SIG-M5 treated with dmso at 0.1 percent for 504 hours (cell line): ENCODE results near the gene TP73.
A peak's percentile ranks its signal among the peaks of the same experiment; 100 is the strongest.

Experiments used
- DNase-seq: peaks from one replicate; lab custom pipeline; 2025; ENCODE audit not compliant: unreplicated experiment; lab: John Stamatoyannopoulos, UW

Gene TP73

GRCh38 chr1:3759796-3760195 lies 107.5 kb downstream of the TP73 start:
- DNase-seq, result no peak

- no peak for DNase-seq
Measured at GRCh38 chr1:3761296-3762010, 109.1 kb downstream of the TP73 start.

- no peak for DNase-seq
Measured at GRCh38 chr1:3762151-3762872, 110.0 kb downstream of the TP73 start.

- no peak for DNase-seq
Measured at GRCh38 chr1:3762873-3763228, 110.5 kb downstream of the TP73 start.

- DNase-seq, result no peak
Measured at GRCh38 chr1:3763351-3764125, 111.2 kb downstream of the TP73 start.

- no peak for DNase-seq
Measured at GRCh38 chr1:3767328-3767925, 115.1 kb downstream of the TP73 start.

GRCh38 chr1:3768811-3769390 lies 116.6 kb downstream of the TP73 start:
- no peak for DNase-seq

GRCh38 chr1:3770047-3770765 lies 117.9 kb downstream of the TP73 start:
- DNase-seq, result no peak

- no peak for DNase-seq
Measured at GRCh38 chr1:3771108-3772026, 119.1 kb downstream of the TP73 start.

GRCh38 chr1:3772027-3772714 lies 119.9 kb downstream of the TP73 start:
- peak; percentile 78 for DNase-seq

GRCh38 chr1:3772715-3773571 lies 120.6 kb downstream of the TP73 start, which contains the start of gene SMIM1:
Gene SMIM1, plus strand, starts transcription at chr1:3772749. Its CDS starts 2,625 bp downstream, at chr1:3775374.
- no peak for DNase-seq

- DNase-seq, result no peak
Measured at GRCh38 chr1:3773572-3774275, 121.4 kb downstream of the TP73 start.

GRCh38 chr1:3774276-3774945 lies 122.1 kb downstream of the TP73 start:
- DNase-seq, result no peak

- no peak for DNase-seq
Measured at GRCh38 chr1:3774946-3775489, 122.7 kb downstream of the TP73 start.

- DNase-seq, result peak; percentile 10
Measured at GRCh38 chr1:3775490-3776230, 123.3 kb downstream of the TP73 start.
